Measurements from ENCODE around the gene HECTD2. TPM values are rescaled to one million over a fixed set of nuclear protein-coding genes. Genes with fewer than 3 reads are reported as not detected.

The HECTD2 gene
- total RNA-seq, 1 donor: 15.1 TPM

GRCh38 chr10:91511549-91512330 lies 101.6 kb downstream of the HECTD2 start:
- no peak overlapping the region for H3K4me3 ChIP-seq (ENCODE audit: low read depth, low read length)
- TF ChIP-seq, protein P1, sequence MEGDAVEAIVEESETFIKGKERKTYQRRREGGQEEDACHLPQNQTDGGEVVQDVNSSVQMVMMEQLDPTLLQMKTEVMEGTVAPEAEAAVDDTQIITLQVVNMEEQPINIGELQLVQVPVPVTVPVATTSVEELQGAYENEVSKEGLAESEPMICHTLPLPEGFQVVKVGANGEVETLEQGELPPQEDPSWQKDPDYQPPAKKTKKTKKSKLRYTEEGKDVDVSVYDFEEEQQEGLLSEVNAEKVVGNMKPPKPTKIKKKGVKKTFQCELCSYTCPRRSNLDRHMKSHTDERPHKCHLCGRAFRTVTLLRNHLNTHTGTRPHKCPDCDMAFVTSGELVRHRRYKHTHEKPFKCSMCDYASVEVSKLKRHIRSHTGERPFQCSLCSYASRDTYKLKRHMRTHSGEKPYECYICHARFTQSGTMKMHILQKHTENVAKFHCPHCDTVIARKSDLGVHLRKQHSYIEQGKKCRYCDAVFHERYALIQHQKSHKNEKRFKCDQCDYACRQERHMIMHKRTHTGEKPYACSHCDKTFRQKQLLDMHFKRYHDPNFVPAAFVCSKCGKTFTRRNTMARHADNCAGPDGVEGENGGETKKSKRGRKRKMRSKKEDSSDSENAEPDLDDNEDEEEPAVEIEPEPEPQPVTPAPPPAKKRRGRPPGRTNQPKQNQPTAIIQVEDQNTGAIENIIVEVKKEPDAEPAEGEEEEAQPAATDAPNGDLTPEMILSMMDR (IDR thresholded peaks at IDR 0.05; ENCODE audit: insufficient read depth, low read depth, low read length): no peak
- peak; percentile 81 for DNase-seq (ENCODE audit: low read depth)

DNA sequence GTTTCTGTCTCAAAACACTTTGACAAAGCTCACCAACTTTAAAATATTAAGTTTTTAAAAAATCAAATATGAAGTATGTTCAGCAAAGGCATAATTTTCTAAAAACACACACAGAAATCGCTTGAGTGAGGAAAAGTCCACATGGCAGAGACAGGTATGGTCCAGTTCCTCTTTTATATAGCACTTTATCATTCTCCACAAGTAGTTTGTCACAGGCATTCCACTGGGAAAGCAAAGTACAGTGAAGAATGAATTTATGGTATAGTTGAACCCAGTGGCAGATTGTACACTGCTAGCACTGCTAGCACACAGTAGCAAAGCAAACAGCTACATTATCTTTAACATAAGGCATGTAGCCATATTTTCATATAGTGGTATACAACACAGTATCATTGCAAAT lies 102.3 kb downstream of the HECTD2 start:
- TF ChIP-seq, protein P1 (IDR thresholded peaks at IDR 0.05; ENCODE audit: insufficient read depth, low read depth, low read length): no peak
- H3K4me3 ChIP-seq (ENCODE audit: low read depth, low read length): no peak overlapping the region
- no peak for DNase-seq (ENCODE audit: low read depth)

DNA sequence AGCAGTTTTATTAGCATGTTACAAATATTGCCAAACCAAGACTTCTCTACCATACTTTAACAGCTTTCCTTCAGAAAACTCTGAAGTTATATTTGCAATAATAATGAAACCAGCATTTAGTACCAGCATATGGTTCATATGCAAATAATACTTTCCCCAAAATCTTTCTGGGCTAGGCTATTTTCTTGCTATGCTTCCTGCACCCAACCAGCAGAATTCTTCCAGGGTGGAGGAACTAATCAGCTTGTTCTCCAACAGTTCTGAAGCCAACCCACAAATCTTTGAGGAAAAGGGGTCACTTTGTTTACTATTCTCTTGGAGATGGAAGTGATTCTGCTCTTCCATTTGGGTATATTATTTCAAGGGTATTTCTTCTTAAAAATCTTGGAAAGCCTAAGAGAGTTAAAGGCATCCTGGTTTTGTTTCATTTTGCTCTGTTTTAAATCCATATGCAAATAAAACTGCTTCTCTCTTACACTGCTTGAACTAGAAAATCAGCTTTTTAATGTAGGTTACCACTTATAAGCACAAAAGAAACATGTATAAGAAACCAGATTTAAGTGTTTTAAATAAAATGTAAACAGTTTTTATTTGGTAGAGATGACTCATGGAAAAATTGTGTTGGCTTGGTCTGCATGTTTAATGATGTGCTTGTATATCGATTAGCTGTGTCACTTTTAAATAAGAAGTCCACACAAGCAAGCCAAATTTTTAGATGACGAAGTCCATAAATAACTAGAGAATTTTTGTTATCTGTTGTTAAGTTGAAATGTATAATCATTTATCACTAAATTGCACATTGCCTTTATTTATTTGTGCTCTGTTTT lies 103.7 kb downstream of the HECTD2 start:
- DNase-seq (ENCODE audit: low read depth): peak; percentile 66
- no peak overlapping the region for H3K4me3 ChIP-seq (ENCODE audit: low read depth, low read length)
- TF ChIP-seq, protein P1 (IDR thresholded peaks at IDR 0.05; ENCODE audit: insufficient read depth, low read depth, low read length): no peak

DNA sequence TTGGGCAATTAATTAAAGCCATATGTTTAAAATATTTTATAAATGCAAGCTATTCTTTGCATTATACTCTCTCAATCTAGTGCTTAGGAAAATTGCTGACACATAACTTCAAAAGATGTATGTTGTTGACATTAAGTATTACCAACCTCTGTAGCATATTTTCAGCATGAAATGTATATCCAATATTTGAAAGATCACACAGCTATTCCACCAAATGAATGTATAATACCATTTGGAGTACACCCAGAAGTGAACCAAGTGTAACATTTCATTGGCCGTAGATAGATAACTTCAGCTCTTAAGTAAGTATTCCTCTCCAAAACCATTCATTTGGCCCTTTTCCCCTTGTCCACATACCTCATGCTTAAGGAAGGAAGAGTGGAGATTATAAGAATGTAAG lies 104.6 kb downstream of the HECTD2 start:
- TF ChIP-seq, protein P1 (IDR thresholded peaks at IDR 0.05; ENCODE audit: insufficient read depth, low read depth, low read length): no peak
- DNase-seq (ENCODE audit: low read depth): no peak
- H3K4me3 ChIP-seq (ENCODE audit: low read depth, low read length): no peak overlapping the region

DNA sequence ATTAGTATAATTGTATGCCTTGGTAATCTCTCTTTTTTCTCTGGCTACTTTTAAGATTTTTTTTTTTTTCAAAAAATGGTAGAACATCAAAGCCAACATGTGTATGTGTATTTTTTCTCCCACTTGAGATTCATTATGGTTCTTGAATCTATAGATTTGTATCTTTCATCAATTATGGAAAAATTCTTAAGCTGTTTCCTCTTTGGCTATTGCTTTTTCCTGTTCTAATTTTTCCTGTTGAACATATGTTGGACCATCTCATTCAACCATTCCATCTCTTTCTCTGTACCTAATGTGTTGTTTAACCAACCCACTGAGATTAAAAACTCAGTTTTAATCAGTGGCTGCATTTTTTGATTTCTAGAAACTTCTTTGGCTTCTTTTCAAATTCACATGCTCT lies 107.2 kb downstream of the HECTD2 start:
- no peak for DNase-seq (ENCODE audit: low read depth)

DNA sequence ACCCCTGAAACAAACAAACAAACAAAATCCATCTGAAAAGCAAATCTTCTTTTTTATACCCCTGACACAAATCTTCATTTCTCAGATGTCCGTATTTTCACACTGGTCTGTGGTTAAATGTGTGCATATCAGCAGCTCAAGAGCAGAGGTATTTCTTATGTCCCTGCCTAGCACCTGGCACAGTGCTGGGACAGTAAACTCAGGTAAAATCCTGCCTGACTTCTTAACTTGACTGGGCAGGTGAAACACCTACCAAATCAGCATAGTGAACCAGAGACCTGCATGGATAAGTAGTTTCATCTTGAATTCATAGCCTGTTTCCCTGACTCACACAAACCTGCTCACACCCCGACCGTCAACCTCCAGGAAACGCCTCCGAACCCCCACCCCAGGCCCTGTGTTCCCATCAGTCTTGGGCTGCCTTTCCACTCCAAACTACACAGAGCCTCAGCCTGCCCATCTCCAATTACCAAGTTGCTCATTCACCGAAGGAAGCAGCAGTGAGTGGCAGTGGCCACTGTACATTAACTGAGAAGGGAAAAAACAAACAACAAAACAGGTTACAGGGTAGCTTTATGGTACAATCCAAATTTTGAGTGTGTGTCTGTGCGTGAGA lies 109.9 kb downstream of the HECTD2 start:
- no peak overlapping the region for H3K4me3 ChIP-seq (ENCODE audit: low read depth, low read length)
- TF ChIP-seq, protein P1 (IDR thresholded peaks at IDR 0.05; ENCODE audit: insufficient read depth, low read depth, low read length): no peak
- no peak for DNase-seq (ENCODE audit: low read depth)

More for the DNA sequence above, 107.2 kb downstream of the HECTD2 start:
- TF ChIP-seq, protein P1 (IDR thresholded peaks at IDR 0.05; ENCODE audit: insufficient read depth, low read depth, low read length): no peak
- no peak overlapping the region for H3K4me3 ChIP-seq (ENCODE audit: low read depth, low read length)
